Tibial nerve (tissue), 4 donors: ENCODE data around the gene HAPLN1.
"Not testable (repeated sequence)": the region's sequence is repeated elsewhere in the genome, so short reads cannot be mapped to it uniquely, and the experiment has no call there.

Source experiments
- EP300 ChIP-seq, 2 donors: sonication (generic); formaldehyde crosslinking; IDR thresholded peaks; one replicate each; pipeline ENCODE4 v1.6.1; 2017; ENCODE audit warnings: antibody characterized with exemption in 2 of 2, mild to moderate bottlenecking in 1 of 2
- TF ChIP-seq, protein P1 (sequence below), 5 experiments: fragments of 200-600 bp in 3 of 5; fragments of 450-650 bp in 2 of 5; sonication (generic) in 3 of 5; IDR thresholded peaks; one replicate each; pipeline ENCODE4 v1.5.1; 2016 to 2019; ENCODE audit warnings: antibody characterized with exemption in 5 of 5, mild to moderate bottlenecking in 3 of 5, moderate library complexity in 2 of 5

DNA sequence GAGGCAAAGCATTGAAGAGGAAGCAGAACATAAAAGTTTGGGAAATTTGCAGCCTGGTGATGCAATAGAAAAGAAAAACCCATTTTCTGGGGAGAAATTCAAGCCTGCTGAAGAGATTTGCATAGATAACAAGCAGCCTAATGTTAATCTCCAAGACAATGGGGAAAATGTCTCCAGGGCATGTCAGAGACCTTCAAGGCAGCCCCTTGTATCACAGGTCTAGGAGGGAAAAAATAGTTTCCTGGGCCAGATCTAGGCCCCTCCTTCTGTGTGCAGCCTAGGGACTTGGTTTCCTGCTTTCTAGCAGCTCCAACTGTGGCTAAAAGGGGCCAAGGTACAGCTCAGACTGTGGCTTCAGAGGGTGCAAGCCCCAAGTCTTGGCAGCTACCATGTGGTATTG lies 14.4 kb upstream of the HAPLN1 start:
- TF ChIP-seq EP300 (IDR thresholded peaks at IDR 0.05) = not testable (repeated sequence)
- TF ChIP-seq, protein P1, sequence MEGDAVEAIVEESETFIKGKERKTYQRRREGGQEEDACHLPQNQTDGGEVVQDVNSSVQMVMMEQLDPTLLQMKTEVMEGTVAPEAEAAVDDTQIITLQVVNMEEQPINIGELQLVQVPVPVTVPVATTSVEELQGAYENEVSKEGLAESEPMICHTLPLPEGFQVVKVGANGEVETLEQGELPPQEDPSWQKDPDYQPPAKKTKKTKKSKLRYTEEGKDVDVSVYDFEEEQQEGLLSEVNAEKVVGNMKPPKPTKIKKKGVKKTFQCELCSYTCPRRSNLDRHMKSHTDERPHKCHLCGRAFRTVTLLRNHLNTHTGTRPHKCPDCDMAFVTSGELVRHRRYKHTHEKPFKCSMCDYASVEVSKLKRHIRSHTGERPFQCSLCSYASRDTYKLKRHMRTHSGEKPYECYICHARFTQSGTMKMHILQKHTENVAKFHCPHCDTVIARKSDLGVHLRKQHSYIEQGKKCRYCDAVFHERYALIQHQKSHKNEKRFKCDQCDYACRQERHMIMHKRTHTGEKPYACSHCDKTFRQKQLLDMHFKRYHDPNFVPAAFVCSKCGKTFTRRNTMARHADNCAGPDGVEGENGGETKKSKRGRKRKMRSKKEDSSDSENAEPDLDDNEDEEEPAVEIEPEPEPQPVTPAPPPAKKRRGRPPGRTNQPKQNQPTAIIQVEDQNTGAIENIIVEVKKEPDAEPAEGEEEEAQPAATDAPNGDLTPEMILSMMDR (IDR thresholded peaks at IDR 0.05) = not testable (repeated sequence)
